HG02884 (cell line): Measurements from ENCODE around the gene CCNK.

Experiments
- ATAC-seq: cut with Tn5 transposase; IDR thresholded peaks from one replicate; pipeline ENCODE4 v1.9.1; 2021; ENCODE audit warnings: mild to moderate bottlenecking, moderate library complexity; ENCODE audit not compliant: unreplicated experiment

The CCNK gene

DNA sequence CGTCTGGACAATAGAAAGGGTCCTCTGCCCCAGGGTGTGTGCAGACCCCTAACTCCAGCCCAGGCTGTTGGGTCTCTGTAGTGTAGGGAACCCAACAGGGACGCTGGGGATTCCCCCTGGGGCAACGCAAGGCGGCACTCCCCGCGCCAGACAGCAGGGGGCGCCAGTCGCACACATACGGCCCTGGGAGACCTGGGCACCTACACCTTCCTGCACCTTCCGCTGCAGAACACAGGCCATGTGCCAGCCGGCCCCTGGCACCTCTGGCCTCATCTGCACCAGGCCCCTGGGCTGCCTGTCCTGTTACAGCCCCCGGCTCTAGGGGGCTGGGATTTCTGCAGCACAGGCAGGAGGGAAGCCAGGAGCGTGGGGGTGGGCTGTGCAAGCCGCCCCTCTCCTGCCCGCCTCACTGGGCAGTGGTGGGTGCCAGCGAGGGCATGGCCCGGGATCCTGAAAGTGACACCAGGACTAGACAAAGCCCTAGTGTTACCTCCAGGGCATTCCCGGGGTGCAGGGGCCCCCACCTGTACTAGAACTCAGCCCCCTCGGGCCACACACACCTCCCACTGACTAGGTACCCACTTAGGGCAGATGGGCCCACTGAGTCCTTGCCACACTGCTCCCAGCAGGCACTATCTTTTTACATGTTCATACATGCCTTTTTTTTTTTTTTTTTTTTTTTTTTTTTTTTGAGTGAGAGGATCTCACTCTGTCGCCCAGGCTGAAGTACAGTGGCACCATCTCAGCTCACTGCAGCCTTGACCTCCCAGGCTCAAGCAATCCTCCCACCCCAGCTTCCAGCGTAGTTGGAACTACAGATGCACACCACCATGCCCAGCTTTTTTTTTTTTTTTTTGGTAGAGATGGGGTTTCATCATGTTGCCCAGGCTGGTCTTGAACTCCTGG is 37.5 kb downstream of the CCNK start:
- peak; percentile 73 for ATAC-seq

GRCh38 chr14:99519347-99519881 is 38.2 kb downstream of the CCNK start:
- no peak for ATAC-seq

GRCh38 chr14:99519931-99520421 is 38.8 kb downstream of the CCNK start:
- ATAC-seq: no peak

- no peak for ATAC-seq
Observed at GRCh38 chr14:99520571-99521081, 39.4 kb downstream of the CCNK start.

GRCh38 chr14:99521176-99522024 is 40.2 kb downstream of the CCNK start:
- no peak for ATAC-seq

- ATAC-seq: no peak
Observed at GRCh38 chr14:99522025-99522401, 40.8 kb downstream of the CCNK start.

GRCh38 chr14:99522457-99522891 is 41.3 kb downstream of the CCNK start:
- no peak for ATAC-seq

DNA sequence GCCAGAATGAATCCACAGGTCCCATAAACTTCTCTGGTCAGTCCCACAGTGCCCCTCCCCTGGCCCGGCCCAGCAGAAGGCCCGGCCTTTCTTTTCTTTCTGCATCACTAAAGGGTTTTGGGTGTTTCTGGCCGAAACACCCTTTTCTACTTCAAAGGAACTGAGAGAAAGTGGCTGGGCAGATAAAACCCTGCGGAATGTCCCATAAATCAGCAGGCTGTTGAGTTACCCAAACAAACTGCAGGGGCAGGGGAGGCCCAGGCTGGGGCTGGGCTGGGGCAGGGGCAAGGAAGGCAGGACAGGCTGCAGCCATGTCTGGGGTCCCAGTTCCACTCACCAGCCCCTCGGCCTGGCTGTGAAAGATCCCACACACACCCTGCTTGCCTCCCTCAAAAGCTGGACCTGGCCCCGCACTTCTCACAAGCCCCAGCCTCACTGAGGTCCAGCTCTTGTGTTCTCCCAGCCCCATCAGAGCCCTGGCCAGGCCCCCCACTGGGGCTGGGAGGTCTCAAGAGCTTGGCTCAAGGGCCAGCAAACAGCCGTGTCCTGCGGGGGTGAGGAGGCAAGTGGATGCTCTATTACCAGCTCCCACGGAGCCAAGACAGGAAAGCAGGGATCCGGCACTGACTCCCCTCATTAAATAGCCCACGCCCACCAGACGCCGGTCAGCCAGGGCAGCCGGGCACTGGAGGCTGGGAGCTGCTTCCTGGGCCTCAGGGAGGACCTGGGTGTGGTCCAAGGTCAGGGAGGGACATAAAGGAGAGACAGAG is 41.9 kb downstream of the CCNK start:
- ATAC-seq: no peak

GRCh38 chr14:99523704-99524055 is 42.5 kb downstream of the CCNK start:
- no peak for ATAC-seq

DNA sequence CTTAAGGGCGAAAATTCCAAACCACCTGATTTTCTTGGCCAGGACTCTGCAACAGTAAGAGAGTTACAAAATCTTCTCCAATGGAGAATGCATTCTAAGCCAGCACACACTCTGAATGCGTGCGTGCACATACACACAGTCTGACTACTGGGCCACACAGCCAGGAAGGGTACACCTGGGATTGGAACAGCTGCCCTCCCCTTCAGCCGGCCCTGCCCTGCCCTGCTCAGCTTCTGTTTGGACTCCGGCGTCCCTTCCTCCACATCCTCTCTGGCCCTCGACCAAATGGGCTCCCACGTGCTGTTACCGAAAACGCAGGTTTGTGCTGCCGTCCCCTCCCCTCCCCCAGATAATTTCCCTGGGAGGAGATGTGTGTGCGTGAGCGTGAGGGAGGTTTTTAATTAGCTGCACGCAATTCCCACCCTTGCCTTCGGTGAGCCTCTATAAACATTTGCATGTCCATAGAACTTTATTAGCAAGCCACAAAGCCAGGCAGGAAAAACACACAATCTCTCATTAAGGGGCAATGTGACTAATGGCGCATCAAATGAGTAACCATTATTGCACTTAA is 43.0 kb downstream of the CCNK start:
- no peak for ATAC-seq

DNA sequence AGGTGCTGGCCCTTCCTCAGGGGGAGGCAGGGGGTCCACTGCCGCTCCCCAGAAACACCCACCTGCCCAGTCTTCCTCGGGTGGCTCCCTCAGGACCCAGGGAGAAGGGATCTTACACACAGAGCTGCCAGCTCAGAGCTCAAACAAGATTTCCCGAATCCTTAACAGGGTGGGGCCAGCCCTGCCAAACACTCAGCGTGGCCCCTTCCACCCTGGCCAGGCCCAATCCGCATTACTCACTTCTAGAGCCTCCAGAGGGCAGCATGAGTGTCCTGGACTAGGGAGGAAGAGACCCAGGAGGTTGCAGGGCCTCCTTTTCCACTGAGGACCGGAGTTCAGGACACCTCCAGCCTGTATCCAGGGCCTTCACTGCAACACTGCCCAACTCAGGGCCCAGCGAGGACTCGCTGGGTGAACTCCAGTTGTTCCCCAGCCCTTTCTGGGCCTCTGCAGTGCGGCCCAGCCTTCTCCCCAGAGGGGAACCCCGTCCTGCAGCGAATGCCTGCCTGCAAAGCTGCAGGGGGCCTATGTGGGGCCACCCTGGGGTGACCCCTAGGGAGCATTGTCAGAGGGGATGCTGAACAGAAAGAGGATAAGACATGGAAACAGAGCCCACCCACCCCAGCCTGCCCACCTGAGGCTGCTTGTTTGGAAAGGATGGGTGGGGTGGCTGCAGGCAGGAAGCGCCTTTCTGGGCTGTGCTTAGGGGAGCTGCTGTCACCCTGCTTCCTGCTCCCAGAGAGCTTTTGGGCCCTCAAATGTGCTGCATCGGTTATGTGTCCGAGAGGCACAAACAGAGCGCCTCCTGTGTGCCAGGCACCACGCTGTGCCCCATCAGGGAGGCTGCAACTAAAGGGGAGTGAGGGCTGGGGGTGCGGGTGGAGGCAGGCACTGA is 43.8 kb downstream of the CCNK start:
- no peak for ATAC-seq

- no peak for ATAC-seq
Observed at GRCh38 chr14:99525699-99526080, 44.5 kb downstream of the CCNK start.

DNA sequence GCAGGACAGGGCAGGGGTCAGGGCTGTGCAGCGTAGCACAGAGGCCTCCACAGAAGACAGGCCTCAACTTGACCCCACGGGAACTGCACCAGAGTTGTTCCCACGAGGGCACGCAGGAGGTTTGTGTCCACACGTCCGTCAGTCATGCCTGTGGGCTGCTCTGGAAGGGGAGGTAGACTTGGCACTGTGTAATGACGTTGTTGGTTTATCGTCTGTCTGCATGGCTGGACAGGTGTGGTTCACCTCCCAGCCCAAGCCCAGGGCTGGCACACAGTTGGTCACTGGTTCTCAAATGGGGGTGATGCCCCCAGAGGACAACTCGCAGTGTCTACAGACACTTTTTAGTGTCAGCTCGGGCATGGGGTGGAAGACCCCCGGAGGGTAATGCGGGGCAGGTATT is 45.8 kb downstream of the CCNK start:
- ATAC-seq: no peak

GRCh38 chr14:99527427-99528076 is 46.3 kb downstream of the CCNK start:
- ATAC-seq: no peak

DNA sequence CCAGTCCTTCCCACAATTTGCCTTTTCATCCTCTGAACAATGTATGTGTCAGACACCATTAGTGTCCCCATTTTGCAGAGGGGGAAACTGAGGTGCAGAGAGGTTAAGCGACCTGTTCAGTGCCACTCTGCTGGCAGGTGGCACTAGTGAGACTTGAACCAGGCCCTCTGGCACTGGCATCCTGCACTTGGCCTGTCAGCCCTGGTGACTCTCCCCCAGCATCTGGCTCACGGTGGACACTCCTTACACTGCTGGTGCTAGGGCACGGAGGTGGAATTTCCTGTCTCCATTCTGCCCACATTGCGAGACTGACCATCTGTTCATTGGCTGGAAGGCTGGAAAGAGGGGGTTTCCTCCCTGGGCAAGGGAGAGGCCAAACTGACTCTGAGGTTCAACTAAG is 48.7 kb downstream of the CCNK start:
- no peak for ATAC-seq

GRCh38 chr14:99530407-99531155 is 49.4 kb downstream of the CCNK start:
- ATAC-seq: no peak

DNA sequence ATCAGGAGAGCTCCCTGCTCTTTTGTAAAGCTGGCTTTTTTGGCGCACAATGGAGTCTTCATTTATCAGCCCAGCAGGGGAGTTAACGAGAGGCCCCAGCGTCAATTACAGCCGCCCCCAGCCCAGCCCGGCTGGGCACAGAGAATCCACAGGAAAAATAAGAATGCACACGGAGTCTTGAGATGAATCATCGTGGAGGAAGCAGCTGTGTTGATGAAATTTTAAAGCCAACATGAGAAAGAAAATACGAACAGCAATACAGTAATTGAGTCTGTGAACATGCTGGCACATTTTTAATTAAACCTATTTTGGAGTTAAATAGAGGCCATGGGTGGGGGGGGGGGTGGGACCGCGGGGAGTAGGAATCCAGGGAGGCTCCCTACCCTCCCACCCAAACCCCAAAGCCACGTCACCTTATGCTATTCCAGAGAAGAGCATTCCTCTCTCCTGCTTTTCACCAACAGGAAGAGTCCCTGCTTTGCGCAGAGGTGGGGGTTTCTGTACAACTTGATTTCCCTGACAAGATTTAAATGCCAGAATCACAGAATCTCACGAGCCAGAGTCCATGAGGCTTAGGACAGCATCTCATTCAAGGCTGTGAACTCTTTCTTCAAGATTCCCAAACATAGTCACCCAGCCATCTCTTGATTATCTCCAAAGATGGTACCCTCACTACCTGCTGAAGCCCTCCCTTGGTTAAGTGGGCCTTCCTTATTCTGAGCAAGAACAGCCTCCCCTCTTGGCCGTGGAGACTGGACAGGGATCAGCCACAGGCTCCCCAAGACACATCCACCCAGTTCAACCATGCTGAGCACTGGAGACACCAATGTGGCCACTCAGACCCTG is 50.3 kb downstream of the CCNK start:
- ATAC-seq: no peak
